CD4-positive, alpha-beta memory T cell (primary cell): ENCODE data around the gene SLC26A9. TPM values are rescaled to one million over a fixed set of nuclear protein-coding genes. Genes with fewer than 3 reads are reported as not detected.

Experiments used
- CTCF ChIA-PET: fragments of 350-600 bp; sonication (Branson Sonifier 250); formaldehyde crosslinking; loops from one replicate; lab custom pipeline; 2021; ENCODE audit warnings: inconsistent platforms; ENCODE audit not compliant: partially characterized antibody; lab: Charles Lee
- POLR2A ChIA-PET: fragments of 350-600 bp; sonication (Branson Sonifier 250); formaldehyde crosslinking; loops from one replicate; lab custom pipeline; 2021; ENCODE audit not compliant: partially characterized antibody; lab: Charles Lee
- DNase-seq, 5 donors: peaks; one replicate each; pipeline versions ENCODE4 v3.0.0 to v3.0.0-alpha.2; 2020 to 2022; ENCODE audit warnings: mixed read lengths in 1 of 5
- H3K27ac ChIP-seq: one replicate; pipeline ENCODE4 v1.7.0; 2013; ENCODE audit warnings: low read depth, low read length
- H3K27me3 ChIP-seq: 2 replicates; pipeline ENCODE4 v1.7.0; 2013; ENCODE audit warnings: mild to moderate bottlenecking, low read length, moderate library complexity; ENCODE audit not compliant: insufficient read depth
- H3K36me3 ChIP-seq: 2 replicates; pipeline ENCODE4 v1.7.0; 2013; ENCODE audit warnings: mild to moderate bottlenecking, low read length, moderate library complexity; ENCODE audit not compliant: insufficient read depth
- H3K4me1 ChIP-seq: 2 replicates; pipeline ENCODE4 v1.7.0; 2013; ENCODE audit warnings: mild to moderate bottlenecking, low read length, moderate library complexity; ENCODE audit not compliant: insufficient read depth
- H3K4me3 ChIP-seq, 2 donors: one replicate each; pipeline ENCODE4 v1.7.0; 2013; ENCODE audit warnings: low read length in 2 of 2, mild to moderate bottlenecking in 1 of 2
- H3K9me3 ChIP-seq, 2 donors: one replicate each; pipeline ENCODE4 v1.7.0; 2013; ENCODE audit warnings: low read length in 2 of 2, control low read depth in 1 of 2; ENCODE audit not compliant: control insufficient read depth in 1 of 2
- H3K27ac Mint-ChIP-seq, 7 donors: one replicate each; pipeline ENCODE4 v1.8.0; 2020 to 2021; ENCODE audit warnings: mixed read lengths in 7 of 7, mild to moderate bottlenecking in 6 of 7, inconsistent platforms in 3 of 7, moderate library complexity in 3 of 7
- H3K27me3 Mint-ChIP-seq, 2 donors: one replicate each; pipeline ENCODE4 v1.8.0; 2020 to 2021; ENCODE audit warnings: mixed read lengths in 2 of 2
- H3K36me3 Mint-ChIP-seq, 2 donors: one replicate each; pipeline ENCODE4 v1.8.0; 2020 to 2021; ENCODE audit warnings: mixed read lengths in 2 of 2, inconsistent platforms in 1 of 2, mild to moderate bottlenecking in 1 of 2
- H3K4me1 Mint-ChIP-seq, 4 donors: one replicate each; pipeline ENCODE4 v1.8.0; 2020 to 2021; ENCODE audit warnings: mixed read lengths in 4 of 4, mild to moderate bottlenecking in 1 of 4
- H3K4me3 Mint-ChIP-seq, 8 donors: one replicate each; pipeline ENCODE4 v1.8.0; 2020 to 2021; ENCODE audit warnings: mixed read lengths in 8 of 8, mild to moderate bottlenecking in 7 of 8, moderate library complexity in 6 of 8, inconsistent platforms in 3 of 8
- H3K9me3 Mint-ChIP-seq, 8 donors: one replicate each; pipeline ENCODE4 v1.8.0; 2020 to 2021; ENCODE audit warnings: mixed read lengths in 8 of 8, mild to moderate bottlenecking in 5 of 8, inconsistent platforms in 3 of 8, moderate library complexity in 1 of 8
- intact Hi-C: fragments of 100-400 bp; cut with micrococcal nuclease; formaldehyde crosslinking; loops from one replicate; pipeline ENCODE4 v1.15.1; 2023
- polyA plus RNA-seq, 2 donors: library from polyadenylated mRNA; unstranded; fragments of 300-500 nt; fragmentation: Illumina TruSeq; gene quantifications; one replicate each; pipeline ENCODE4 v1.2.3, GENCODE V29; 2021
- total RNA-seq, 2 experiments: library from RNA; stranded (reverse); gene quantifications; one replicate each; pipeline ENCODE4 v1.2.3, GENCODE V29; 2021

SLC26A9 gene
- total and polyA plus RNA-seq, 4 experiments from 2014 or later, result not detected

GRCh38 chr1:205948886-205949285, 5.6 kb upstream of the SLC26A9 start:
- Mint-ChIP-seq H3K4me1 (no peaks in the 10 kb centered on the region), H3K36me3 (no peaks in the 10 kb centered on the region), H3K27me3 (peaks cover 9 to 14% of the 10 kb centered on the region in 2 donors), H3K27ac (no peak overlapping the region), H3K9me3 (peaks cover 0 to 2% (median 0%) of the 10 kb centered on the region in 8 donors), H3K4me3 (no peak overlapping the region)
- intact Hi-C loops, result no loop called here
- ChIA-PET CTCF (interaction anchor here (0.6 to 1.1 kb wide), 2 partner anchors 28 to 398 kb away, joined by 3 read pairs; no protein-coding TSS in a partner anchor), POLR2A (no interaction called here)
- H3K27me3 ChIP-seq, result peaks cover 4% of the 10 kb centered on the region
- DNase-seq, result no peak
- no peak overlapping the region for H3K4me3 ChIP-seq
- no peak overlapping the region for H3K27ac ChIP-seq
- no peaks in the 10 kb centered on the region for H3K36me3 ChIP-seq
- no peaks in the 10 kb centered on the region for H3K4me1 ChIP-seq
- no peaks in the 10 kb centered on the region for H3K9me3 ChIP-seq

- H3K27ac Mint-ChIP-seq, result no peak overlapping the region
- H3K4me3 Mint-ChIP-seq, result no peak overlapping the region
- Histone ChIP-seq H3K9me3 (no peaks in the 10 kb centered on the region), H3K27ac (no peak overlapping the region), H3K27me3 (peaks cover 4% of the 10 kb centered on the region), H3K4me3 (no peak overlapping the region), H3K4me1 (no peaks in the 10 kb centered on the region), H3K36me3 (no peaks in the 10 kb centered on the region)
- peaks cover 0 to 2% (median 0%) of the 10 kb centered on the region in 8 donors for H3K9me3 Mint-ChIP-seq
- peaks cover 12 to 21% of the 10 kb centered on the region in 2 donors for H3K27me3 Mint-ChIP-seq
- H3K36me3 Mint-ChIP-seq, result no peaks in the 10 kb centered on the region
- H3K4me1 Mint-ChIP-seq, result no peaks in the 10 kb centered on the region
- POLR2A ChIA-PET, result no interaction called here
- intact Hi-C loops, result no loop called here
- CTCF ChIA-PET, result interaction anchor here (1.1 kb wide), 1 partner anchor 29 kb away, joined by 3 read pairs; no protein-coding TSS in a partner anchor
- DNase-seq, result no peak
Measured at GRCh38 chr1:205948039-205948438, 4.8 kb upstream of the SLC26A9 start.

GRCh38 chr1:205947024-205947423, 3.8 kb upstream of the SLC26A9 start:
- no peak overlapping the region for H3K4me3 ChIP-seq
- no peak for DNase-seq
- peaks cover 4% of the 10 kb centered on the region for H3K27me3 ChIP-seq
- no peaks in the 10 kb centered on the region for H3K36me3 ChIP-seq
- H3K27ac ChIP-seq, result no peak overlapping the region
- Mint-ChIP-seq H3K27me3 (peaks cover 20 to 28% of the 10 kb centered on the region in 2 donors), H3K4me1 (no peaks in the 10 kb centered on the region), H3K27ac (peak overlapping the region in 1 of 7 donors; percentile 49), H3K9me3 (peaks cover 0 to 2% (median 0%) of the 10 kb centered on the region in 8 donors), H3K36me3 (no peaks in the 10 kb centered on the region), H3K4me3 (no peak overlapping the region)
- ChIA-PET POLR2A (no interaction called here), CTCF (interaction anchor here (0.9 kb wide), 1 partner anchor 30 kb away, joined by 3 read pairs; no protein-coding TSS in a partner anchor)
- H3K4me1 ChIP-seq, result no peaks in the 10 kb centered on the region
- intact Hi-C loops, result no loop called here
- H3K9me3 ChIP-seq, result no peaks in the 10 kb centered on the region

GRCh38 chr1:205945069-205945468, 1.8 kb upstream of the SLC26A9 start:
- Histone ChIP-seq H3K27ac (no peak overlapping the region), H3K4me3 (no peak overlapping the region), H3K36me3 (no peaks in the 10 kb centered on the region), H3K9me3 (no peaks in the 10 kb centered on the region), H3K27me3 (peaks cover 4% of the 10 kb centered on the region), H3K4me1 (no peaks in the 10 kb centered on the region)
- peak overlapping the region in 1 of 7 donors; percentile 19 for H3K27ac Mint-ChIP-seq
- DNase-seq, result no peak
- no peaks in the 10 kb centered on the region for H3K36me3 Mint-ChIP-seq
- no peak overlapping the region for H3K4me3 Mint-ChIP-seq
- intact Hi-C loops, result no loop called here
- CTCF ChIA-PET, result no interaction called here
- no peaks in the 10 kb centered on the region for H3K9me3 Mint-ChIP-seq
- POLR2A ChIA-PET, result no interaction called here
- peaks cover 23 to 34% of the 10 kb centered on the region in 2 donors for H3K27me3 Mint-ChIP-seq
- no peaks in the 10 kb centered on the region for H3K4me1 Mint-ChIP-seq

- no peaks in the 10 kb centered on the region for H3K36me3 Mint-ChIP-seq
- H3K36me3 ChIP-seq, result no peaks in the 10 kb centered on the region
- POLR2A ChIA-PET, result no interaction called here
- H3K9me3 ChIP-seq, result no peaks in the 10 kb centered on the region
- CTCF ChIA-PET, result no interaction called here
- no peaks in the 10 kb centered on the region for H3K9me3 Mint-ChIP-seq
- peaks cover 4% of the 10 kb centered on the region for H3K27me3 ChIP-seq
- peaks cover 26 to 39% of the 10 kb centered on the region in 2 donors for H3K27me3 Mint-ChIP-seq
- no peak overlapping the region for H3K27ac ChIP-seq
- H3K4me3 ChIP-seq, result no peak overlapping the region
- H3K27ac Mint-ChIP-seq, result no peak overlapping the region
- DNase-seq, result no peak
- no peaks in the 10 kb centered on the region for H3K4me1 ChIP-seq
- H3K4me3 Mint-ChIP-seq, result no peak overlapping the region
- intact Hi-C loops, result no loop called here
- H3K4me1 Mint-ChIP-seq, result no peaks in the 10 kb centered on the region
Measured at GRCh38 chr1:205944525-205944924, 1.3 kb upstream of the SLC26A9 start.

- Histone ChIP-seq H3K4me3 (no peak overlapping the region), H3K9me3 (no peaks in the 10 kb centered on the region), H3K4me1 (no peaks in the 10 kb centered on the region), H3K27ac (no peak overlapping the region), H3K36me3 (no peaks in the 10 kb centered on the region), H3K27me3 (peaks cover 4% of the 10 kb centered on the region)
- intact Hi-C loops, result no loop called here
- Mint-ChIP-seq H3K4me1 (no peaks in the 10 kb centered on the region), H3K9me3 (no peaks in the 10 kb centered on the region), H3K27me3 (peaks cover 31 to 49% of the 10 kb centered on the region in 2 donors), H3K27ac (peak overlapping the region in 1 of 7 donors; percentile 19), H3K36me3 (no peaks in the 10 kb centered on the region), H3K4me3 (no peak overlapping the region)
- POLR2A ChIA-PET, result no interaction called here
- no peak for DNase-seq
- CTCF ChIA-PET, result interaction anchor here (1.3 kb wide), 2 partner anchors 25 to 34 kb away, joined by 3 read pairs; no protein-coding TSS in a partner anchor
Measured at GRCh38 chr1:205942631-205943159, 561 bp downstream of the SLC26A9 start.

- intact Hi-C loops, result no loop called here
- no peaks in the 10 kb centered on the region for H3K36me3 ChIP-seq
- no peaks in the 10 kb centered on the region for H3K4me1 ChIP-seq
- H3K27ac ChIP-seq, result no peak overlapping the region
- H3K9me3 ChIP-seq, result no peaks in the 10 kb centered on the region
- no peaks in the 10 kb centered on the region for H3K36me3 Mint-ChIP-seq
- ChIA-PET POLR2A (no interaction called here), CTCF (interaction anchor here (1.0 kb wide), 1 partner anchor 23 kb away, joined by 3 read pairs; no protein-coding TSS in a partner anchor)
- H3K4me3 Mint-ChIP-seq, result no peak overlapping the region
- peaks cover 4% of the 10 kb centered on the region for H3K27me3 ChIP-seq
- DNase-seq, result no peak
- H3K4me1 Mint-ChIP-seq, result no peaks in the 10 kb centered on the region
- peaks cover 33 to 56% of the 10 kb centered on the region in 2 donors for H3K27me3 Mint-ChIP-seq
- H3K4me3 ChIP-seq, result no peak overlapping the region
- H3K9me3 Mint-ChIP-seq, result no peaks in the 10 kb centered on the region
- H3K27ac Mint-ChIP-seq, result no peak overlapping the region
Measured at GRCh38 chr1:205940710-205941109, 2.5 kb downstream of the SLC26A9 start.
